Parathyroid adenoma (tissue), 2 donors: ENCODE results near the gene QSOX2.

Experiments used
- H2AFZ ChIP-seq: fragments of 300-600 bp; sonication (generic); one replicate; pipeline ENCODE4 v1.7.0; 2017; ENCODE audit warnings: antibody characterized with exemption, mild to moderate bottlenecking
- H3K27ac ChIP-seq: fragments of 300-600 bp; sonication (generic); one replicate; pipeline ENCODE4 v1.7.0; 2017
- H3K27me3 ChIP-seq: fragments of 300-600 bp; sonication (generic); one replicate; pipeline ENCODE4 v1.7.0; 2017; ENCODE audit warnings: low read length; ENCODE audit not compliant: control insufficient read depth, insufficient read depth
- H3K36me3 ChIP-seq: fragments of 300-600 bp; sonication (generic); one replicate; pipeline ENCODE4 v1.7.0; 2017; ENCODE audit warnings: low read length; ENCODE audit not compliant: control insufficient read depth, insufficient read depth
- H3K4me1 ChIP-seq: fragments of 300-600 bp; sonication (generic); one replicate; pipeline ENCODE4 v1.7.0; 2017; ENCODE audit warnings: control low read depth
- H3K4me2 ChIP-seq: fragments of 300-600 bp; sonication (generic); one replicate; pipeline ENCODE4 v1.7.0; 2017; ENCODE audit warnings: low read length
- H3K4me3 ChIP-seq: fragments of 300-600 bp; sonication (generic); one replicate; pipeline ENCODE4 v1.7.0; 2017; ENCODE audit warnings: low read depth, low read length
- H3K79me2 ChIP-seq: fragments of 300-600 bp; sonication (generic); one replicate; pipeline ENCODE4 v1.7.0; 2017; ENCODE audit warnings: control low read depth
- H3K9ac ChIP-seq: fragments of 300-600 bp; sonication (generic); one replicate; pipeline ENCODE4 v1.7.0; 2017; ENCODE audit warnings: mild to moderate bottlenecking
- H3K9me3 ChIP-seq: fragments of 300-600 bp; sonication (generic); one replicate; pipeline ENCODE4 v1.7.0; 2017; ENCODE audit warnings: low read length; ENCODE audit not compliant: control insufficient read depth
- TF ChIP-seq, protein P1 (sequence below): fragments of 300-600 bp; sonication (generic); IDR thresholded peaks from one replicate; pipeline ENCODE4 v1.7.0; 2017; ENCODE audit warnings: antibody characterized with exemption, mild to moderate bottlenecking
- donor health status: primary hyperparathyroidism.

QSOX2 gene

GRCh38 chr9:136189394-136190236 is 56.0 kb downstream of the QSOX2 start:
- Histone ChIP-seq H3K79me2 (no peaks in the 10 kb centered on the region), H2AFZ (no peak overlapping the region), H3K36me3 (no peaks in the 10 kb centered on the region), H3K4me3 (no peak overlapping the region), H3K9me3 (no peaks in the 10 kb centered on the region), H3K27ac (no peak overlapping the region), H3K27me3 (no peaks in the 10 kb centered on the region), H3K4me2 (no peak overlapping the region), H3K9ac (no peak overlapping the region), H3K4me1 (no peaks in the 10 kb centered on the region)
- TF ChIP-seq, protein P1, sequence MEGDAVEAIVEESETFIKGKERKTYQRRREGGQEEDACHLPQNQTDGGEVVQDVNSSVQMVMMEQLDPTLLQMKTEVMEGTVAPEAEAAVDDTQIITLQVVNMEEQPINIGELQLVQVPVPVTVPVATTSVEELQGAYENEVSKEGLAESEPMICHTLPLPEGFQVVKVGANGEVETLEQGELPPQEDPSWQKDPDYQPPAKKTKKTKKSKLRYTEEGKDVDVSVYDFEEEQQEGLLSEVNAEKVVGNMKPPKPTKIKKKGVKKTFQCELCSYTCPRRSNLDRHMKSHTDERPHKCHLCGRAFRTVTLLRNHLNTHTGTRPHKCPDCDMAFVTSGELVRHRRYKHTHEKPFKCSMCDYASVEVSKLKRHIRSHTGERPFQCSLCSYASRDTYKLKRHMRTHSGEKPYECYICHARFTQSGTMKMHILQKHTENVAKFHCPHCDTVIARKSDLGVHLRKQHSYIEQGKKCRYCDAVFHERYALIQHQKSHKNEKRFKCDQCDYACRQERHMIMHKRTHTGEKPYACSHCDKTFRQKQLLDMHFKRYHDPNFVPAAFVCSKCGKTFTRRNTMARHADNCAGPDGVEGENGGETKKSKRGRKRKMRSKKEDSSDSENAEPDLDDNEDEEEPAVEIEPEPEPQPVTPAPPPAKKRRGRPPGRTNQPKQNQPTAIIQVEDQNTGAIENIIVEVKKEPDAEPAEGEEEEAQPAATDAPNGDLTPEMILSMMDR, result no peak

DNA sequence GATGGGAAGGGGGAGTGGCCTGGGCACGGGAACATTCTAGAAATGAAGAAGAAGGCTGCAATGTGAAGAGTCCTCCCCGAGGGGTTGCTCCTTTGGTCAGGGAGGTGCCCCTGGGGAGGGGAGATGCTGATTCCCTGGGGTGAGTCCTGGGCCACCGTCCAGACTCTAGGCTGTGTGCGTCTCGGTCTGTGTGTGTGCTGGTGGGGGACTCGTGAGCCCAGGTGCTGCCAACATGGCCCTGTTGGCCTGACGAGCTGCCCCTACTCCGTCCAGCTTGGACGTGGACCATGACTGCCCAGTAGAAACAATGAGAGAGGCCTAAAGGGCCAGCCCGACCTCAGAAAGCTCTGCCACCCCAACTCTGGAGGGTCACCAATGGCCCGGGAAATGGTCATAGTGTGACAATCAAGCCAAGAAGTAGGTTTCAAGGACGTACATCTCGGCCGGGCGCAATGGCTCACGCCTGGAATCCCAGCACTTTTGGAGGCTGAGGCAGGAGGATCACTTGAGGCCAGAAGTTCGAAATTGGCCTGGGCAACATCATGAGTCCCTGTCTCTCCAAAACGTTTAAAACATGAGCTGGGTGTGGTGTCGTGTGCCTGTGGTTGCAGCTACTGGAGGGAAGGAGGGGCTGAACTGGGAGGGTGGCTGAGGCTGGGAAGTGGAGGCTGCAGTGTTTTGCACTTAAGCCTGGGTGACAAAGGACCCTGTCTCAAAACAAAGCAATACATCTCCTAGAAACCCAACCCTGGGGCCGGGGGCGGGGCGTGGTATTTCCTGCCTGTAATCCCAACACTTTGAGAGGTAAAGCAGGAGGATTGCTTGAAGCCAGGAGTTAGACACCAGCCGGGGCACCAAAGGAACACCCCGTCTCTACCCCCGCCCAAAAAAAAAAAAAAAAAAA is 57.7 kb downstream of the QSOX2 start:
- H3K27ac ChIP-seq, result no peak overlapping the region
- H3K27me3 ChIP-seq, result no peaks in the 10 kb centered on the region
- no peaks in the 10 kb centered on the region for H3K36me3 ChIP-seq
- H3K79me2 ChIP-seq, result no peaks in the 10 kb centered on the region
- no peaks in the 10 kb centered on the region for H3K4me1 ChIP-seq
- no peak overlapping the region for H3K4me2 ChIP-seq
- H3K4me3 ChIP-seq, result no peak overlapping the region
- H3K9ac ChIP-seq, result no peak overlapping the region
- H2AFZ ChIP-seq, result no peak overlapping the region
- TF ChIP-seq, protein P1, result no peak
- H3K9me3 ChIP-seq, result no peaks in the 10 kb centered on the region

DNA sequence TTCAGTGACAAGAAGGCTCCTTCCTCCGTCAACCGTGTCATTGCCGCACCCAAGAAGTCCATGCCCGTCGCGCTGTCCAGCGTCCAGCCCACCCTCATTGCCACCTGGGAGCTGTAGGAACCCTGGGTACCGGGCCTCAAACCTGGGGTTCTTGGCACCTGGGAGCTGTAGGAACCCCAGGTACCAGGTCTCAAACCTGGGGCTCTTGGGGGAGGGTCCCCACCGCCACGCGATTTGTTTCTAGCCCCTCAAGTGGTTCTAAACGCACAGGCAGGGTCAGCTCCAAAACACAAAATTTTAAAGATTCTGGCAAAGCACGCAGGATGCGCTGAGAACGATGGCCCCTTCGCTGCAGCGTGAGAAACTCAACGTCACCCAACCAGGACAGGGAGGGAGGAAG is 58.4 kb downstream of the QSOX2 start:
- Histone ChIP-seq H3K9me3 (no peaks in the 10 kb centered on the region), H3K79me2 (no peaks in the 10 kb centered on the region), H3K4me3 (no peak overlapping the region), H3K27ac (no peak overlapping the region), H3K36me3 (no peaks in the 10 kb centered on the region), H3K4me1 (no peaks in the 10 kb centered on the region), H3K9ac (no peak overlapping the region), H2AFZ (no peak overlapping the region), H3K27me3 (no peaks in the 10 kb centered on the region), H3K4me2 (no peak overlapping the region)
- TF ChIP-seq, protein P1, result no peak

DNA sequence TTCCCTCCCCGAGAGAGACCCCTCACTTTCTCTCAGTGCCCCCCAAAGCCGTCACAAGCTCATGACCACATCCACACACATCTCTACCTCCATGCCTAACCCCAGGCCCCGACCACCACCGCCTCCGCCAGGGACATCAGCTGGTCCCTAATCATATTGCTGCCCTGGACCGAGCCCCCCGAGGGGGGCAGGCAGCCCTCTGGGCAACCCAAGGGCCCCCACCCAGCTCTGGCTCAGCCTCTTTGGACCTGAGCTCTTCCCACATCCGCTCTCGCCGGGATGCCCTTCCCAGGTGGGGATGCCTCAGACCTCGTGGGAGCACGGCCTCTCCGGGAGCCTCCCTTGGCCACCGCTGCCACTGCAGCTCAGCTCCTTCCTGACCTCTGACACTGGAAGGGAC is 59.2 kb downstream of the QSOX2 start:
- Histone ChIP-seq H2AFZ (no peak overlapping the region), H3K79me2 (no peaks in the 10 kb centered on the region), H3K4me2 (no peak overlapping the region), H3K36me3 (no peaks in the 10 kb centered on the region), H3K4me3 (no peak overlapping the region), H3K9me3 (no peaks in the 10 kb centered on the region), H3K9ac (no peak overlapping the region), H3K27ac (no peak overlapping the region), H3K4me1 (no peaks in the 10 kb centered on the region), H3K27me3 (no peaks in the 10 kb centered on the region)
- TF ChIP-seq, protein P1, result no peak
